Activated CD4-positive, alpha-beta T cell treated with anti-CD3 and anti-CD28 coated beads, Interleukin-2, Interleukin-6, amounts not matched to agents 100 ng/mL and 50 ng/mL, durations not matched to agents 16 hours and 8 hours (primary cell): Measurements from ENCODE around the gene YIPF7.
A peak's percentile ranks its signal among the peaks of the same experiment; 100 is the strongest.

Experiments used
- DNase-seq: peaks from one replicate; pipeline ENCODE4 v3.0.0-alpha.2; 2020

Gene YIPF7

GRCh38 chr4:44651425-44651824, at the start of gene YIPF7:
Gene YIPF7, minus strand, starts transcription at chr4:44651625. Its CDS starts 1,525 bp downstream, at chr4:44650100.
- DNase-seq, result no peak

- DNase-seq, result no peak
Observed at GRCh38 chr4:44701037-44701436, 49.6 kb upstream of the YIPF7 start.

GRCh38 chr4:44700427-44700826, 49.0 kb upstream of the YIPF7 start:
- DNase-seq, result no peak

- no peak for DNase-seq
Observed at GRCh38 chr4:44684648-44685047, 33.2 kb upstream of the YIPF7 start.

GRCh38 chr4:44679060-44679459, 27.6 kb upstream of the YIPF7 start:
- peak; percentile 38 for DNase-seq

GRCh38 chr4:44678094-44679041, 26.9 kb upstream of the YIPF7 start, which contains the start of gene GUF1:
Gene GUF1, plus strand, starts transcription at chr4:44678420. Its CDS starts 203 bp downstream, at chr4:44678623.
- DNase-seq, result peak; percentile 93

GRCh38 chr4:44675366-44675765, 23.9 kb upstream of the YIPF7 start:
- DNase-seq, result no peak

- DNase-seq, result no peak
Observed at GRCh38 chr4:44674471-44674870, 23.0 kb upstream of the YIPF7 start.

GRCh38 chr4:44671636-44672035, 20.2 kb upstream of the YIPF7 start:
- no peak for DNase-seq

- DNase-seq, result no peak
Observed at GRCh38 chr4:44670506-44671199, 19.2 kb upstream of the YIPF7 start.

- peak; percentile 27 for DNase-seq
Observed at GRCh38 chr4:44668526-44668925, 17.1 kb upstream of the YIPF7 start.

- DNase-seq, result no peak
Observed at GRCh38 chr4:44663539-44664263, 12.3 kb upstream of the YIPF7 start.

GRCh38 chr4:44662623-44663005, 11.2 kb upstream of the YIPF7 start:
- DNase-seq, result no peak

GRCh38 chr4:44661940-44662622, 10.7 kb upstream of the YIPF7 start:
- no peak for DNase-seq

GRCh38 chr4:44660396-44660795, 9.0 kb upstream of the YIPF7 start:
- no peak for DNase-seq

- no peak for DNase-seq
Observed at GRCh38 chr4:44652002-44652401, 577 bp upstream of the YIPF7 start.

GRCh38 chr4:44646151-44646550, 5.3 kb downstream of the YIPF7 start:
- DNase-seq, result no peak

GRCh38 chr4:44638091-44638490, 13.3 kb downstream of the YIPF7 start:
- DNase-seq, result no peak

GRCh38 chr4:44632733-44633132, 18.7 kb downstream of the YIPF7 start:
- DNase-seq, result no peak

GRCh38 chr4:44632089-44632488, 19.3 kb downstream of the YIPF7 start:
- no peak for DNase-seq

- peak; percentile 76 for DNase-seq
Observed at GRCh38 chr4:44629280-44629866, 22.1 kb downstream of the YIPF7 start.

GRCh38 chr4:44623676-44624075, 27.7 kb downstream of the YIPF7 start:
- no peak for DNase-seq
